Nephron (organoid): Measurements from ENCODE around the gene PDGFD.
A peak's percentile ranks its signal among the peaks of the same experiment; 100 is the strongest.

ENCODE experiments used
- H3K27ac Mint-ChIP-seq, 3 experiments: 2 replicates each; pipeline ENCODE4 v1.8.0; 2020; ENCODE audit warnings: mixed read lengths in 3 of 3, mild to moderate bottlenecking in 2 of 3, moderate library complexity in 1 of 3
- H3K27me3 Mint-ChIP-seq: 2 replicates; pipeline ENCODE4 v1.8.0; 2021; ENCODE audit warnings: low read depth, mild to moderate bottlenecking, moderate library complexity, mixed read lengths
- H3K36me3 Mint-ChIP-seq: 2 replicates; pipeline ENCODE4 v1.8.0; 2020; ENCODE audit warnings: low read depth, mixed read lengths
- H3K4me1 Mint-ChIP-seq: 2 replicates; pipeline ENCODE4 v1.8.0; 2020; ENCODE audit warnings: mixed read lengths
- H3K4me3 Mint-ChIP-seq, 3 experiments: 2 replicates each; pipeline ENCODE4 v1.8.0; 2020; ENCODE audit warnings: mild to moderate bottlenecking in 3 of 3, mixed read lengths in 3 of 3, moderate library complexity in 2 of 3
- H3K9me3 Mint-ChIP-seq: 2 replicates; pipeline ENCODE4 v1.8.0; 2020; ENCODE audit warnings: mixed read lengths
- TF ChIP-seq, protein P1 (sequence below), 3 experiments: fragments of 200-600 bp; sonication (generic); IDR thresholded peaks; one replicate each; pipeline ENCODE4 v1.5.0; 2021; ENCODE audit warnings: antibody characterized with exemption in 3 of 3; ENCODE audit not compliant: unreplicated experiment in 3 of 3

The PDGFD gene

DNA sequence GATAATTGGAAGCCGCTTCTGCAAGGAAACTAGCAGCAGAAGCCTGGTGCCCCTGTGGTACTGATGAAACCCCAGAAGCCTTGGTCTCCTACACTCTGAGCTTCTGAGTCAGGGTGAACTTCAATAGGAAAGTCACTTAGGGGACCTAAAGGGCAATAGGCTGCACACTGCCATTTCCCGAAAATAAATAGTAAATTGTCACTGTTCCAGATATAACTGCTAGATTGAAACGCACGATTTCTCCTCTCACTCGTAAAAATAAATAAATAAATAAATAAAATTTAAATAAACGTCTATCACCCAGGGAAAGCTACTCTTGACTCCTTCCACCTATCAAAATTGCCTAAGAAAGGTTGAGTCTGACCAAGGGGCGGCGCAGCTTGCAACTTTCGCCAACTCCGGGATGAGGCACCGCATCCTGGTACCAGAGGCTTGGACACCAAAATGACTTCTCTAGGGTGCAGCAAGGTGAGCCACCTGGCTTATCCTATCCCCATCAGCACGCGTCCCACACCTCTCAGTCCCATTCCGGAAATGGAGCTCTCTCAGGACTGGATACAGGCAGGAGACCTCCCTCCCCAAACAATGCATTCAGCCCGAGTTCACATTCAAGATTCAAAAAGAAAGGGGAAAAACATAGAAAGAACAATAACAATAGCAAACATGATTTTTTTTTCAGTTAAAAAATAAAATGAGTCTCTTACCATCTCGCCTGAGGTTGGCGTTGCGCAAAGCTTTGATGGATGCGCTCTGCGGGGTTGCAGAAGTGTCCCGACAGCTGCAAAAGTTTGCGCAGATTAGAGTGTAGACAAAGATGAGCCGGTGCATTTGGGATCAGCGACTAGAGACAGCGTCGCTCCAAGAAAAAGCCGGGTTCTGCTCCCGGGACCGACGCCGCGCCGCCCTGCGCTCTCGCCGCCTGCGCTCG lies 583 bp downstream of the PDGFD start:
- Mint-ChIP-seq H3K36me3 (no peaks in the 10 kb centered on the region), H3K9me3 (no peaks in the 10 kb centered on the region), H3K27me3 (peaks cover 3% of the 10 kb centered on the region), H3K27ac (peak overlapping the region; percentile 56 to 91 (median 62)), H3K4me3 (peak overlapping the region; percentile 93 to 98 (median 98)), H3K4me1 (peaks cover 32% of the 10 kb centered on the region)
- TF ChIP-seq, protein P1, sequence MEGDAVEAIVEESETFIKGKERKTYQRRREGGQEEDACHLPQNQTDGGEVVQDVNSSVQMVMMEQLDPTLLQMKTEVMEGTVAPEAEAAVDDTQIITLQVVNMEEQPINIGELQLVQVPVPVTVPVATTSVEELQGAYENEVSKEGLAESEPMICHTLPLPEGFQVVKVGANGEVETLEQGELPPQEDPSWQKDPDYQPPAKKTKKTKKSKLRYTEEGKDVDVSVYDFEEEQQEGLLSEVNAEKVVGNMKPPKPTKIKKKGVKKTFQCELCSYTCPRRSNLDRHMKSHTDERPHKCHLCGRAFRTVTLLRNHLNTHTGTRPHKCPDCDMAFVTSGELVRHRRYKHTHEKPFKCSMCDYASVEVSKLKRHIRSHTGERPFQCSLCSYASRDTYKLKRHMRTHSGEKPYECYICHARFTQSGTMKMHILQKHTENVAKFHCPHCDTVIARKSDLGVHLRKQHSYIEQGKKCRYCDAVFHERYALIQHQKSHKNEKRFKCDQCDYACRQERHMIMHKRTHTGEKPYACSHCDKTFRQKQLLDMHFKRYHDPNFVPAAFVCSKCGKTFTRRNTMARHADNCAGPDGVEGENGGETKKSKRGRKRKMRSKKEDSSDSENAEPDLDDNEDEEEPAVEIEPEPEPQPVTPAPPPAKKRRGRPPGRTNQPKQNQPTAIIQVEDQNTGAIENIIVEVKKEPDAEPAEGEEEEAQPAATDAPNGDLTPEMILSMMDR (IDR thresholded peaks at IDR 0.05; ENCODE audit: unreplicated experiment in 3 of 3), result no peak

DNA sequence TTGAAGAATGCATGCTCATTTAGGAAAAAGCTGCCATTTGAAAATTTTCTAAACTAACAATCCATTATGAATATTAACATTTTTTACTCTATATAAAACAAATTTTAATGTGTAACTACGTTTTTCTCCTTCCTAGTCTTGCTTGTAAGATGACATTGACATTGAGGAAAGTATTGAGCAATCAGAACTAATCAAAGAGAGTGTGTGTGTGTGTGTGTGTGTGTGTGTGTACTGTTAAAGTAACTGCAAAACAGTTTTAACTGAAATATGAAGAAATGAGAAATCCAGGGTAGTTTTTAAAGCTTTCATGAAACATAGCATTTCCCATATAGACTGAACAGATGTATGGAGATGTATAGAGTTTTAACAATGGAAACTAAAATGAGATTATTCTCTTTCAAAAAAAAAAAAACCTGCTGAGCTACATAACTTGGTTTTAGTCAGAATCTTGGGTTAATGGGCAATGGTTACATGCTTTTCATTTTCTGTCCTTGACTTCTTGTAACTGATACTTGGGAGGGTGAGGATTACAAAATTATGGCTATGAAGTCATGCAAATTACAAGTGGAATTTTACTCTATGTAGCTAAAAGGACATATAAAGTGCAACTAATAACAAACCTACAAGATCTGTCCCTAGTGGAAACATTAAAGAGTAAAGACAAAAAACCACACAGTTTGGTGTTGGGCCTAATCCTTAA lies 2.0 kb downstream of the PDGFD start:
- TF ChIP-seq, protein P1 (IDR thresholded peaks at IDR 0.05; ENCODE audit: unreplicated experiment in 3 of 3), result no peak

DNA sequence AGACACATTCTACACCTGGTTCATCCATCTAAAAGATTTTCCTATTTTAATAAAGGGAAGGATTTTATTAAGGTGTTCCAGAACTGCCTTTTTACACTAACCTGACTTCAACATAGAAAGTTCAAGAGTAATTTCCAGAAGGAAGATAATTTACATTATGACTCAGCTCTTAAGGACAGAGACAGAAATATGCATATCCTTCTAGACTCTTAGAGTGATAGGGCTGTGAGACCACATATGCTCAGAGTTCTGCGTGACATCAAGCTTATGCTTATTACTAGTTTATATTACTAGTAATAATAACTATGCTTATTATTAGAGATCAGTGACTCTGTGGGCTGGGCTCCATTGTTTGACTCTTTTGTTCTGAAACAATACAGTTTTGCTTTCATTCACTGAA lies 4.6 kb downstream of the PDGFD start:
- TF ChIP-seq, protein P1 (IDR thresholded peaks at IDR 0.05; ENCODE audit: unreplicated experiment in 3 of 3), result no peak
- H3K27ac Mint-ChIP-seq, result no peak overlapping the region
- no peaks in the 10 kb centered on the region for H3K9me3 Mint-ChIP-seq
- H3K4me1 Mint-ChIP-seq, result peaks cover 40% of the 10 kb centered on the region
- H3K36me3 Mint-ChIP-seq, result no peaks in the 10 kb centered on the region
- no peak overlapping the region for H3K4me3 Mint-ChIP-seq
- H3K27me3 Mint-ChIP-seq, result no peaks in the 10 kb centered on the region

More for the DNA sequence above, 2.0 kb downstream of the PDGFD start:
- Mint-ChIP-seq H3K4me1 (peaks cover 34% of the 10 kb centered on the region), H3K36me3 (no peaks in the 10 kb centered on the region), H3K9me3 (no peaks in the 10 kb centered on the region), H3K27me3 (peaks cover 3% of the 10 kb centered on the region), H3K4me3 (peak overlapping the region; percentile 47 to 98 (median 68)), H3K27ac (no peak overlapping the region)

DNA sequence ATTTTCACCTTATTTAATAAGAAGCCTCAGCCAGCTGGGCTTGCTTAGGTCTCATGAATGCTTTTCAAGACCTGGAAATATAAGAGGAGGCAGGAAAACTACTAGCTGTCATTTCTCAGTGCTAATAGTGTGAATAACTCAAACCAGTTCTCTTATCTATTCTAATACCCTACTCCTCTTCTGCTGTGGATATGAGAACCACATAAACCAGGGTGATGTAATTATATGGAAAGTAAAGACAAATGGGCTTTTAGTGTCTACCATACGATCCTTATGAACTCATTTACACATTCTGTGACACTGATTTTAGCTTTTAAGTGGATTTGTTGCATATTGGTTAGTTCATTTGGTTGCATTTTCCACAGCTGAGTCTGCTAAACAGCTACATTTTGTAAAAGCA lies 8.6 kb downstream of the PDGFD start:
- H3K27ac Mint-ChIP-seq, result no peak overlapping the region
- peaks cover 2% of the 10 kb centered on the region for H3K9me3 Mint-ChIP-seq
- TF ChIP-seq, protein P1 (IDR thresholded peaks at IDR 0.05; ENCODE audit: unreplicated experiment in 3 of 3), result no peak
- no peaks in the 10 kb centered on the region for H3K36me3 Mint-ChIP-seq
- H3K27me3 Mint-ChIP-seq, result no peaks in the 10 kb centered on the region
- peaks cover 22% of the 10 kb centered on the region for H3K4me1 Mint-ChIP-seq
- no peak overlapping the region for H3K4me3 Mint-ChIP-seq

DNA sequence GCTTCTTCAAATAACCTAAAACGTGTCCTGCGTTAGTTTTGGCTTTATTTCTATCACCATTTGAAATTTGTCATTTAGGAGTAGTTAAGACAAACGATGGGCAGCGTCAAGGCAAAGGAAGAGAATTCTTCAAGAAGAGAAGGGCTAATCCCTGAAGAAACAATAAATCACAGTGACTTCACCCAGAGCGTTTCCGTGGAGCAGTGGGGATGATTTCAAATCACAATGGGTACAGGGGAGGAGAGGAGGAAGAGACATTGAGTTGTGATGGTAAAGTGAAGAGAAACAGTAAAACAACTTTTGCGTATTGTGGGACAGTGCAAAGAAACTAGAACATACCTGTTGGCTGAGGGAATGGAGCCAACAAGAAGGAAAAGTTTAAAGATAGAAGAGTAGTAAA lies 9.7 kb downstream of the PDGFD start:
- TF ChIP-seq, protein P1 (IDR thresholded peaks at IDR 0.05; ENCODE audit: unreplicated experiment in 3 of 3), result no peak
- Mint-ChIP-seq H3K27ac (no peak overlapping the region), H3K4me1 (peaks cover 16% of the 10 kb centered on the region), H3K9me3 (peaks cover 2% of the 10 kb centered on the region), H3K27me3 (no peaks in the 10 kb centered on the region), H3K36me3 (no peaks in the 10 kb centered on the region), H3K4me3 (no peak overlapping the region)
